Stomach (tissue), 4 donors: Measurements from ENCODE around the gene MCC.

Experiments used
- EP300 ChIP-seq: sonication (generic); formaldehyde crosslinking; IDR thresholded peaks from one replicate; pipeline ENCODE4 v1.6.1; 2017; ENCODE audit warnings: antibody characterized with exemption
- POLR2A ChIP-seq, 4 donors: fragments of 450-650 bp; IDR thresholded peaks; one replicate each; pipeline ENCODE4 v1.6.1; 2016; ENCODE audit warnings: antibody characterized with exemption in 4 of 4, control low read depth in 2 of 4, mild to moderate bottlenecking in 1 of 4, moderate library complexity in 1 of 4

DNA sequence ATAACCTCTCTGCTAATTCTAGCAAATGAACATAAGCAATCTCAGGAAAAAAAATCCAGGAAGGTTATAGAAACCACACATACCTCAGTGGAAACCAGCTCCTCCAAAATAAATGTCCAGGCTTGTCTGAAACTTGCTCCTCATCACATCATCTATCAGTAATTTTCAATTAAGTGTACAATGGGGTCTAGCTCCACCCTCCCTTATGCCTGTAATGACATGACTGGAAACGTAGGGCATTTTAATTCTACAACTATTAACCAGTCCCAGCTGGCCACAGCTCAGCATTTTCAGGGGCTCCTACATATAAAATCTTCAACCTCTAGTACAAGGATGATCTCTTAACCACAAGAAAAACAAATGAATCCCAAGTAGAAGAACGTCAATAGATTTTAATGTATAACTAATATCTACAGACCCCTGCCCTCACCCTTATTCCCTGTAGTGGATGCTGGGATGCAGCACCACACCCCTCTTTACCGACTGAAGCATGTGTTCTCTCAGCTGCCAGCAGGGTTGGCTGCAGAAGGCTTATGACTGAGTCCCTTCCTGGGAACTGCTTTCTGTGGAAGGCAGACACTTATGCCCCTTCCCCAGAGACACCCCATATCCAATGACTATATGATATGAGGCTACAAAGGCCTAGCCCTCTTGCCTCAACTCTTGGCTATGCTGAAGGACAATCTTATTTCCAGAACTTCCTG lies 60.2 kb downstream of the MCC start:
- TF ChIP-seq POLR2A (IDR thresholded peaks at IDR 0.05) = no peak
- no peak for TF ChIP-seq EP300
